ENCODE results near the gene VSTM2B.

VSTM2B gene

DNA sequence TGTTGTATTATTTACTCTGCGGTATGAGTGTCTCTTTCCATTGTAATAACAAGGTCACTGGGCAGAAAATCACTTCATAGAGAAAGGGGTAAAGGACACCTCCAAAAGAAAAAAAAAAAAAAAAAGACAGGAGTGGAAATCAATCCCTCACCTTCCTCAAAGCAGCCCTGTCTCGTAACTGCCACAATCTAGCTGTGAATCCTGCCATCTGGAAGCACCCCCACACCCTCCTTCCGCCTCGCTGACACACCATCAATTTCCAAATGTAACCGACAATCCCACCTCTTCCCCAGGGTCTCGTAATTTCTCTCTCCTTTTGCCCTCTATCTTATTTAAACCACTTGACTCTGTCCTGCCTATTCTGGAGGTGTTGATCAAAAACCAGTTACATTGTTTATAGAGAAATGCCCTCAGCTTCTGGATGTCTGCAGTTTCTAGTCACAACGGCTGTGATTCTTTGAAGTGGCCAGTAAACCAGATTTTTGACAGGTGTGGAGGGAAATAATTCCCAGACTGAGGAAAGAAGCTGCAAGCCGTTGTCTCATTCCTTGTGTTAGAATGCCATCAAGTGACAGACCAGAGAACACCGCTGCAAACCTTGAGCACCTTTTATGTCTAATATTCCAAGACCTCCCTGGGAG is 71.2 kb downstream of the VSTM2B start:
- DNase-seq (ENCODE audit: low read depth), result no peak

DNA sequence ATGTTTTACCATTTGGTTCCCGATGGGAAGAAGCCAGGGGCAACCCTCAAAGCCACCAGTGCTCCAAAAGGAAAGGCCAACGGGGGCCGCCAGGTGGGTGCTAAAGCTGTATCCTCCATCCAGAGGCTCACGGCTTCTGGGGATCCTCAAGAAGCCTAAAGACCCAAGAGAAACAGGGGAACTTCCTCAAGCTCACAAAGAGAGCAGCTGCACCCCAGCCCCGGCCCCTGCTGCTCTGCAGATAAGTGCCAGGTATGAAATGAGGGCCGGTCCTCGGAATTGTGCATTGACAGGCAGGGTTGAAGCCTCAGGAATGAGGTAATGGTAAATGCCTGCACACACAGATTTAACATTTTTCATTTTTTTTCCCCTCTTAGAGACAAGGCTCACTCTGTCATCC is 72.2 kb downstream of the VSTM2B start:
- no peak for DNase-seq (ENCODE audit: low read depth)

DNA sequence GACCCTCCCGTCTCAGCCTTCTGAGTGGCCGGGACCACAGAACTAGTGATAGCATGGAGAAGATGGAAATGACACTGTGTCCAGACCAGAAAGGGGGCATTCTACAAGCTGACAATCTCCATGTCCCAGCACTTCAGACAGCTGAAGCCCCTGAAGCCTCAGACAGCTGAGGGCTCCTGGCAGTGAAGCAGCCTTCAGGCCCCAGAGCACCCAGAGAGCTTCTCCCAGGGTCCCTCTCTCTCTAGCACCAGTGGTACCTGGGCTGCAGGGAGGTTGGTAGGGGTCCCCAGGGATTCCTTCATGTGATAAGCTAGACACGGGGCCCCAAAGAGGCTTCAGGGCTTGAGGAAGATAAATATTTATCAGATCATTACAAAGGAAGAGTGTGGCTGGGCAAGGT is 72.7 kb downstream of the VSTM2B start:
- DNase-seq (ENCODE audit: low read depth), result no peak

DNA sequence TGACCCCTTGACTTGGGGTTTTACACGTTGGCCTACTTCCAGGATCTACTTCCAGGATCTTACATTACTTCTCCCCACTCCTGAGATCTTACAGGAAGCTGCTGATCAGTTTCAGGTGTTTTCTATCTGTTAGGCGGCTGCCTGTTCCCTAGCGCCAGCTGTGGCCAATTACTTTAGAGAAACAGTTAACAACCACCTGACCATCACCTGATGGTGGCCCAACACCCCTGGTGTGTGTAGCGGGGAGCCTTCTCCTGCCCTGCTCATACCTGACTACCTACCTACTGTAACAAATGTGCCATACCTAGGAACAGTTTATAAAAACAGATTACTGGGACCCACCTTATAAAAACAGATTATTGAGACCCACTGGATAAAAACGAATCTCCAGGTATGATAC is 77.5 kb downstream of the VSTM2B start:
- no peak for DNase-seq (ENCODE audit: low read depth)

DNA sequence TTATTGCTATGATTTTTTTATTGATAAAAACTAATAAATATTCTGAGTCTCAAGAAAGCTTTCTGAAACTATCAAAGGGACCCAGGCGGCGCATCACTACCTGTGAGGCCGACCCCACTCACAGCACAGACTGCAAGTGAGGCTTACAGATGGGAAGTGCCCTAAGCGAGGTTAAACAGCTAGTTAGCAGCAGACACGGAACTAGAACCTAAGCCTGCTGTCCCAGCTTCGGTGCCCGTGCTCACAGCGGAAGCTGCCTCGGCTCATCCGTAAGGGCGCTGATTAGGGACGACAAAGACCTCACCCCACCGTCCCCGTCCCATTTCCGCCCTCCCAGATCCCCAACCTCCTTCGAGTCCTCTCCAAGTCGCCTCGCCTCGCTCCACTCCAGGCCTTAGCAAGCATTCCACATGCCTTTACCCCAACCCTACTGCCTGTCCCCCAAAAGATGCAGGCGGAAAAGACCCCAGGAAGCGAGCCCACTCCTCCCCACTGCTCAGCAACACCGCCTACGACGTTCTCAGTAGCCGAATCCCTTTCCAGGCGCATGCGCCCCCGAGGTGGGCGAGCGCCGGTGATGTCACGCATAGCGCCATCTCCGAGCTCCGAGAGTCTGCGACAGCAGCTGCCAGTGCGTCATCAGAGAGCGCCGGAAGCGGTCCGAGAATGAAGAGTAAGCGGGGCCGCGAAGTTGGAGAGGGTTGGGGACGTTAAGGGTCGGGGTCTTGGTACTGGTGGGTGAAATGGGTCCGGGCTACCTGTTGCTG is 80.0 kb downstream of the VSTM2B start, which contains the start of gene POP4:
Gene POP4, plus strand, starts transcription at position 631 of the 767 bp plus-strand sequence. Its CDS starts 36 bp downstream, at position 667.
- peak; percentile 96 for DNase-seq (ENCODE audit: low read depth)

DNA sequence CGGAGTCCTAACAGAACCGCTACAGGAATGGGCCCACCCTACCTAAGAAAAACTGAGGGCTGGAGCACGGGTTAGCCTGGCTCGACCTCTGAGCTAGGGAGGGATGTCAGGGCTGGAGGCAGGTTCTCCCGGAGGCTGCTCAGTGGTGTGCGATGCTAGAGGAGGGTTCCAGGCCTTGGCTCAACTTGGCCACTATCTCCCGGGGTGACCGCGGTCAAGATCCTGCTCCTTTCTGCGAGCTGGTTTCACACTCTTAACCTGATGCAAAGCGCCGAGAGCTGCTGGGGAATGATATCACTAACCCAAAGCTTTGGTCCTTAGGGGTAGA is 80.6 kb downstream of the VSTM2B start:
- no peak for DNase-seq (ENCODE audit: low read depth)

DNA sequence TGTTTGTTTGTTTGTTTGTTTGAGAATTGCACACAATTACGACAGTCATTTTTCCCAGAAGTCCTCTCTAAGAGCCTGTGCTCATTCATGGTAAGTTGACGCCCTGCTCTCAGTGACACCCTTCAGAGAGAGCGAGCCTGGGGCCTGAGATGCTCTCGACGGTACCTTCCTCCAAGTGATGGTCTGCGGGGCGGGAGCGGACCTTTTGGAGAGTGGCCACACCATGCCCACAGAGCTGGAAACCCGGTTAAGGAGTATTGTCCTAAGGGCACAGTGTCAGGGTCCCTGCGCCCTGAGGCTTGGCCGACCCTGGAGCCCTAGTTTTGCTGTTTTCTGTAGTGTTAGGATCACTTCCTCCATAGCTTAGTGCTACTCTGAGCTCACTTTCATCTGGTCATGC is 83.8 kb downstream of the VSTM2B start:
- no peak for DNase-seq (ENCODE audit: low read depth)

DNA sequence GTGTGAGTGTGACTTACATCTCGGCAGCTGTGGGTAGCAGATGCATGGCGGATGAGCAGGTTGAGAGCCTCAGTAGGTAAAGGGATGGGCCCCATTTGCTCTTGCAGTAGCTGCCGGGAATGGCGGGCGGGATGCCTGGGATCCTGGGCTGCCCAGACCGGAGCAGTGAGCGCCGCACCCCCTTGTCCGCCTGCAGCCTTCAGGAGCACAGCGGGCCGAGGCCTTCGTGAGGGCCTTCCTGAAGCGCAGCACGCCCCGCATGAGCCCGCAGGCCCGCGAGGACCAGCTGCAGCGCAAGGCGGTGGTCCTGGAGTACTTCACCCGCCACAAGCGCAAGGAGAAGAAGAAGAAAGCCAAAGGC is 84.4 kb downstream of the VSTM2B start:
- no peak for DNase-seq (ENCODE audit: low read depth)

DNA sequence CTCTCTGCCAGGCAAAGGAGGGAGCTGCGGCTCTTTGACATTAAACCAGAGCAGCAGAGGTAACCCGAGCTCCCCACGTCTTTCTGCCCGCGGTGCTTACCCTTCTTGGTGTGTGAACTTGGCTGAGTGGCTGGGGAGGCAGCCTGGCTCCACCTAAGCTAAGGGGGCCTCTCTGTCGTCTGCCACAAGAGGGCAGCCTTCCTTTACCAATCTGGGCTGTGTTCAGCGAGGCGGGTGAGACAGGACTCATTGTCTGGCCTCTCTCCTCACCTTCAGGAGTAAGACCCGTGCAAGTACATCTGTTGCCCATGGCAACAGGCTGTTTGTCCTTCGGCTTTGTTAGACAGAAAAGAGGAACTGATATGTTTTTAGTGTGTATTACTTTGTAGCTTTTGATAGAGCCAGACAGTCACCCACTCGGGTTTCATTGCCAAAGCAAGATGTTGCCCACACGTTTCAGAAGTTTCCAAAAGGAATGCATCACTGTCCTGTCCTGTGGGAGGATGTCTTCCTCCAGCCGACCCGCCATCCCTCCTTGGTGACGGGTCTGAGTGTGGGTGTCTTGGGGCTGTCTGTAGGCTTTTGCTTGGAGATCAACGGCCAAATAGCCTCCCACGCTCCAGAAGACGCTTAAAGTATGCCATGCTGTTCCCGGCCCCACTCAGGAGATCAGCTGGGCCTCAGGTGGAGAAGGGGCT is 84.9 kb downstream of the VSTM2B start:
- DNase-seq (ENCODE audit: low read depth), result peak; percentile 80

DNA sequence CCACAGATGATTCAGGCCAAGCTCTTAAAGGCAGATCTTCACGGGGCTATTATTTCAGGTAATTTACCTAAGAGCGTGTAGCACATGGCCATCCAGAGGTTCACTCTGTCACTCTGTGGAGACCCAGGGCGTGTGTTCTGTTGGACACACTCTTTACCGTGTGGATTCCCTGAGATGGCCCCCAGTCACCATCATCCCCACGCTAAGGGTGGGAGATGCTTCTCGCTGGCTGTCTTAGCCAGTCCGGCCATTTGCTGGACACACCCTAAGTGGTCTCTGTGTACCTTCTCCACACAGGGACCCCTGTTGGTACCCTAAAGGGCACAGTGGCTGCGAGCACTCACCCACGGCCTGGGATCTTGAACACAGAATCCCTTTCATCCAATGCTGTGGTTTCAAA is 86.3 kb downstream of the VSTM2B start:
- no peak for DNase-seq (ENCODE audit: low read depth)

DNA sequence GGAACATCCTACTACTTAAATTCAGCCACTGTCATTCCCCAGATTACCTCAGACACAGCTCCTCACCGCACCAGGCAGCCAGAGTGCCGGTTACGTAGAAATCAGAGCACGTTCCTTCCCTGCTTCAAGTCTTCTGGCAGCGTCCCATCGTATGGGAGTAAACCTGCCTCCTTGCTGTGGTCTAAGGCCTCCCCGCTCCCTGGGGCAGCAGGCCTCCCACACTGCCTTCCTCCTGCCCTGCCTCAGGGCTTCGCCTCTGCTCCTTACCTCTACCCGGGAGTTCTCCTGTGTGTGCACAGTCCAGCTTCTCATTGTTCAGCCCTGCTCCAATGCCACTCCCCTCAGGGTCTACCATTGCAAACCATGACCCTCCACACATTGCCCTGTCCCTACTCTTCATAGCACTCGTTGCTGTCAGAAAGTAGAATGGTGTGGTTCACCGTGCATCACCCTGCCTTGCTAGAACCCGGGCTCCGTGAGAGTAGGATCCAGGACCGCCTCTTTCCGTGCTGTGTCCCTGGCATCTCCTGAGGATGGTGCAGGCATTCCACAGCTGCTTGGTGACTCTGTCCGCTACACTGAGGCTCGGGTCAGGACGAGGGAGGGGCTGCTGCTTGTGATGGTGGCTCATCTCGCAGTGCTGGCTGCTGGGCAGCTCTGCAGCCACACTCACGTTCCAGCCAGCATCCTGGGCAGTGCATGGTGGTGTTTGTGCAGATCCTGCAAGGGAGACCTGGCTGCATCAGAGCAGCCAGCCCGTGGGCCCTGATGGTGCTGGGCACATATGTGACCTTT is 87.2 kb downstream of the VSTM2B start:
- DNase-seq (ENCODE audit: low read depth), result no peak

DNA sequence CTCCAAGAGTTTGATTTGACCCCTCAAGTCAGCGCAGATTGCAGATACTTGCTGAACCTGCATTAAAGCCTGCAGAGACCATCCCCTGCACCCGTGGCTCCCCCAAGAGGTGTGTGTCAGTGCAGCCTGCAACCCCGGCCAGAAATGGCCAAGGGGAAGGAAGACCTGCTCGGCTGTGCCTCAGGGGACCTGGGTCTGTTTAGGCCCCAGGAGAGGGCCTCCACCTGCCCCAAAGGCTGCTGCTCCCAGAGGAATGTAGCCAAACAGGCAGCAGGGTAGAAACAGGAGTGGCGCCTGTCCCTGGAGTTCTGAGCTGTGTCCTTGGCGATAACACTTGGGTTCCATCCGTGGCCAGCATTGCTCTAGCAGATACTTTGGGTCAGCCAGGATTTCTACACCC is 88.3 kb downstream of the VSTM2B start:
- DNase-seq (ENCODE audit: low read depth), result no peak
